C4-2B (cell line): ENCODE measurements around the gene MTPN.

Source experiments
- ZFX ChIP-seq: fragments of 450-650 bp; IDR thresholded peaks from 2 replicates; pipeline ENCODE4 v1.6.1; 2017
- TF ChIP-seq, protein P1 (sequence below): fragments of 450-650 bp; conservative IDR thresholded peaks from 2 replicates; pipeline ENCODE4 v1.5.1; 2017; ENCODE audit warnings: mild to moderate bottlenecking

DNA sequence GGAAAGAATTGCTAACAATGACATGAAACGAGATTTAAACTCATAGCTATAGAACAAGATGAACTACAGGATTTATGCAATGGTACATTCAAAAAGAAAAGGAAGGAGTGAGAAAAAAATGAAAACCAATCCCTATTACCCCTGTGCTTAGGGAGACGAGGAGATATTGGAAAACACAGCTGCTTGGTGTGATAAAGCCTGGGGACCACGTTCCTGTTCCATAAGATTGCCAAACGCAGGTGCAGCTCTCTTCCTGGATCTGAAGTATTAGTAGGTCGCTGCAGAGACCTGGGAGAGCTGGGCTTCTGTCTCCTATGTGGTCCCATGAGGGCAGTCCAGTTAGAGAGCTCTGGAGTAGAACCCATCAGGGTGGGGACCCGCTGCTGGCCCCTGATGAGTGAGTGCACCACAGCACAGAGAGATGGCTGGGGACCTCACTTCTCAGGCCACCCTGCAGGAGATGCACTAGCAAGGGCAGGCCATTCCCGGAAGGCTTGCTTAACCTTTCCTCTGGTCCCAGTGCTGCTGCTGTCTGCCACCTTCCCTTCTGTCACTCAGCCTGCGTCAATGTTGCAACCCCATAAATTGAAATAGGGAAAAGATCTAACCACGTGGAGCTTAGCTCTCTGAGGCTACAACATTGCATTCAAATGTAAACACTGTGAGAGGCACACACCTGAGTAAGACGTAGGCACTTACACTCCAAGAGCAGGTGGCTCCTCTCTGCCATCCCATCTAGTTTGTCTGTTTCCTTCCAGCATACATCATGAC is 57.9 kb downstream of the MTPN start:
- TF ChIP-seq, protein P1, sequence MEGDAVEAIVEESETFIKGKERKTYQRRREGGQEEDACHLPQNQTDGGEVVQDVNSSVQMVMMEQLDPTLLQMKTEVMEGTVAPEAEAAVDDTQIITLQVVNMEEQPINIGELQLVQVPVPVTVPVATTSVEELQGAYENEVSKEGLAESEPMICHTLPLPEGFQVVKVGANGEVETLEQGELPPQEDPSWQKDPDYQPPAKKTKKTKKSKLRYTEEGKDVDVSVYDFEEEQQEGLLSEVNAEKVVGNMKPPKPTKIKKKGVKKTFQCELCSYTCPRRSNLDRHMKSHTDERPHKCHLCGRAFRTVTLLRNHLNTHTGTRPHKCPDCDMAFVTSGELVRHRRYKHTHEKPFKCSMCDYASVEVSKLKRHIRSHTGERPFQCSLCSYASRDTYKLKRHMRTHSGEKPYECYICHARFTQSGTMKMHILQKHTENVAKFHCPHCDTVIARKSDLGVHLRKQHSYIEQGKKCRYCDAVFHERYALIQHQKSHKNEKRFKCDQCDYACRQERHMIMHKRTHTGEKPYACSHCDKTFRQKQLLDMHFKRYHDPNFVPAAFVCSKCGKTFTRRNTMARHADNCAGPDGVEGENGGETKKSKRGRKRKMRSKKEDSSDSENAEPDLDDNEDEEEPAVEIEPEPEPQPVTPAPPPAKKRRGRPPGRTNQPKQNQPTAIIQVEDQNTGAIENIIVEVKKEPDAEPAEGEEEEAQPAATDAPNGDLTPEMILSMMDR: no peak
- no peak for TF ChIP-seq ZFX
